GM12873 (cell line): Measurements from ENCODE around the gene GASK1A.

Experiments used
- TF ChIP-seq, protein P1 (sequence below): IDR thresholded peaks from 2 replicates; pipeline ENCODE4 v1.5.1; 2012; ENCODE audit warnings: low read depth, mild to moderate bottlenecking, moderate library complexity, low read length, control low read depth; ENCODE audit not compliant: insufficient read depth; ENCODE audit errors: missing control alignments

GASK1A gene

GRCh38 chr3:43055806-43056770 is 77.0 kb downstream of the GASK1A start:
- TF ChIP-seq, protein P1, sequence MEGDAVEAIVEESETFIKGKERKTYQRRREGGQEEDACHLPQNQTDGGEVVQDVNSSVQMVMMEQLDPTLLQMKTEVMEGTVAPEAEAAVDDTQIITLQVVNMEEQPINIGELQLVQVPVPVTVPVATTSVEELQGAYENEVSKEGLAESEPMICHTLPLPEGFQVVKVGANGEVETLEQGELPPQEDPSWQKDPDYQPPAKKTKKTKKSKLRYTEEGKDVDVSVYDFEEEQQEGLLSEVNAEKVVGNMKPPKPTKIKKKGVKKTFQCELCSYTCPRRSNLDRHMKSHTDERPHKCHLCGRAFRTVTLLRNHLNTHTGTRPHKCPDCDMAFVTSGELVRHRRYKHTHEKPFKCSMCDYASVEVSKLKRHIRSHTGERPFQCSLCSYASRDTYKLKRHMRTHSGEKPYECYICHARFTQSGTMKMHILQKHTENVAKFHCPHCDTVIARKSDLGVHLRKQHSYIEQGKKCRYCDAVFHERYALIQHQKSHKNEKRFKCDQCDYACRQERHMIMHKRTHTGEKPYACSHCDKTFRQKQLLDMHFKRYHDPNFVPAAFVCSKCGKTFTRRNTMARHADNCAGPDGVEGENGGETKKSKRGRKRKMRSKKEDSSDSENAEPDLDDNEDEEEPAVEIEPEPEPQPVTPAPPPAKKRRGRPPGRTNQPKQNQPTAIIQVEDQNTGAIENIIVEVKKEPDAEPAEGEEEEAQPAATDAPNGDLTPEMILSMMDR: no peak

GRCh38 chr3:43059456-43059855 is 80.3 kb downstream of the GASK1A start:
- TF ChIP-seq, protein P1: no peak

- TF ChIP-seq, protein P1: no peak
Measured at GRCh38 chr3:43061101-43061895, 82.2 kb downstream of the GASK1A start.

DNA sequence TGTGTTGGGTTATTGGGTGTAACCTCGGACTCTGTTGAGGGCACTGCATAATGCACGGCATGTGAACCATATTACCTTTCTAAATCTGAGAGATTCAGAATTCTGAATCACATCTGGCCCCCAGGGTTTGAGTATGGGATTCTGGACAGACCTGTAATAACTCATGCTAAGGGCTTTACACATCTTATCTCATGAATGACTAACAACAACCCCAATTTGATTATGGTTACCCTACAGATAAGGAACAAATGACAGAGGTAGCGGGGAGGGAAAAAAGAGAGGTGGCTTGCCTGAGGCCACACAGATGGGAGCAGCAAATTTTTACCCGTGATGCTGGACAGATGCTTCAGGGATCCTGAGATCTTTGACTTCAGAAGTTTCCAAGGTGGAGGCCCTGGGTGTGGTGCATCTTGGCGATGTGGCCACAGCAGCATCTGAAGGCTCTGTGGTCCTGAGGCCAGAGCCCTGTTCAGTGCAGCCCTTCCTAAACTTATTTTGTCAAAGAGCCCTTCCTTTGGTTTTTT is 83.0 kb downstream of the GASK1A start:
- TF ChIP-seq, protein P1: no peak

GRCh38 chr3:43062564-43063040 is 83.5 kb downstream of the GASK1A start:
- TF ChIP-seq, protein P1: no peak

- TF ChIP-seq, protein P1: no peak
Measured at GRCh38 chr3:43063114-43063513, 84.0 kb downstream of the GASK1A start.
